ENCODE data around the gene TECPR1.

GRCh38 chr7:98210513-98211220, 41.4 kb downstream of the TECPR1 start:
- TF ChIP-seq ZBTB49 (tag by site-specific recombination; IDR thresholded peaks at IDR 0.05; ENCODE audit: low read depth) (no peak), ZNF19 (tag by site-specific recombination; IDR thresholded peaks at IDR 0.05; ENCODE audit: low read depth) (no peak), CTCF (tag by site-specific recombination; IDR thresholded peaks at IDR 0.05) (no peak), ZFP69B (tag by site-specific recombination; IDR thresholded peaks at IDR 0.05) (no peak), REST (tag by site-specific recombination; IDR thresholded peaks at IDR 0.05) (no peak), ZNF138 (tag by site-specific recombination; IDR thresholded peaks at IDR 0.05; ENCODE audit: borderline replicate concordance) (no peak), ZBTB10 (tag by site-specific recombination; IDR thresholded peaks at IDR 0.05) (no peak), ZIC2 (tag by site-specific recombination; IDR thresholded peaks at IDR 0.05) (no peak), ZNF274 (IDR thresholded peaks at IDR 0.05; ENCODE audit: low read length) (no peak), ZNF274 (tag by site-specific recombination; IDR thresholded peaks at IDR 0.05; ENCODE audit: borderline replicate concordance) (no peak), ZBTB1 (tag by site-specific recombination; IDR thresholded peaks at IDR 0.05) (no peak)
- TF ChIP-seq, protein P1, sequence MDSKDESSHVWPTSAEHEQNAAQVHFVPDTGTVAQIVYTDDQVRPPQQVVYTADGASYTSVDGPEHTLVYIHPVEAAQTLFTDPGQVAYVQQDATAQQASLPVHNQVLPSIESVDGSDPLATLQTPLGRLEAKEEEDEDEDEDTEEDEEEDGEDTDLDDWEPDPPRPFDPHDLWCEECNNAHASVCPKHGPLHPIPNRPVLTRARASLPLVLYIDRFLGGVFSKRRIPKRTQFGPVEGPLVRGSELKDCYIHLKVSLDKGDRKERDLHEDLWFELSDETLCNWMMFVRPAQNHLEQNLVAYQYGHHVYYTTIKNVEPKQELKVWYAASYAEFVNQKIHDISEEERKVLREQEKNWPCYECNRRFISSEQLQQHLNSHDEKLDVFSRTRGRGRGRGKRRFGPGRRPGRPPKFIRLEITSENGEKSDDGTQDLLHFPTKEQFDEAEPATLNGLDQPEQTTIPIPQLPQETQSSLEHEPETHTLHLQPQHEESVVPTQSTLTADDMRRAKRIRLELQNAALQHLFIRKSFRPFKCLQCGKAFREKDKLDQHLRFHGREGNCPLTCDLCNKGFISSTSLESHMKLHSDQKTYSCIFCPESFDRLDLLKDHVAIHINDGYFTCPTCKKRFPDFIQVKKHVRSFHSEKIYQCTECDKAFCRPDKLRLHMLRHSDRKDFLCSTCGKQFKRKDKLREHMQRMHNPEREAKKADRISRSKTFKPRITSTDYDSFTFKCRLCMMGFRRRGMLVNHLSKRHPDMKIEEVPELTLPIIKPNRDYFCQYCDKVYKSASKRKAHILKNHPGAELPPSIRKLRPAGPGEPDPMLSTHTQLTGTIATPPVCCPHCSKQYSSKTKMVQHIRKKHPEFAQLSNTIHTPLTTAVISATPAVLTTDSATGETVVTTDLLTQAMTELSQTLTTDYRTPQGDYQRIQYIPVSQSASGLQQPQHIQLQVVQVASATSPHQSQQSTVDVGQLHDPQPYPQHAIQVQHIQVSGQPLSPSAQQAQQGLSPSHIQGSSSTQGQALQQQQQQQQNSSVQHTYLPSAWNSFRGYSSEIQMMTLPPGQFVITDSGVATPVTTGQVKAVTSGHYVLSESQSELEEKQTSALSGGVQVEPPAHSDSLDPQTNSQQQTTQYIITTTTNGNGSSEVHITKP (tag by site-specific recombination; IDR thresholded peaks at IDR 0.05) = no peak

Data from HEK293 (cell line).